IPS-NIHi7 (cell line): Measurements from ENCODE around the gene MRPS9.
A peak's percentile ranks its signal among the peaks of the same experiment; 100 is the strongest.

Source experiments
- DNase-seq: peaks from one replicate; pipeline ENCODE4 v3.0.0; 2012; ENCODE audit warnings: mixed read lengths; ENCODE audit errors: extremely low spot score

Gene MRPS9

GRCh38 chr2:105078906-105079495 is 41.1 kb downstream of the MRPS9 start:
- no peak for DNase-seq

- no peak for DNase-seq
Measured at GRCh38 chr2:105080461-105080860, 42.6 kb downstream of the MRPS9 start.

GRCh38 chr2:105081006-105081601 is 43.2 kb downstream of the MRPS9 start:
- DNase-seq: peak; percentile 63

GRCh38 chr2:105082107-105082506 is 44.2 kb downstream of the MRPS9 start:
- DNase-seq: no peak

- no peak for DNase-seq
Measured at GRCh38 chr2:105085525-105085924, 47.7 kb downstream of the MRPS9 start.

- DNase-seq: no peak
Measured at GRCh38 chr2:105087273-105087672, 49.4 kb downstream of the MRPS9 start.

GRCh38 chr2:105090091-105090490 is 52.2 kb downstream of the MRPS9 start:
- no peak for DNase-seq

- no peak for DNase-seq
Measured at GRCh38 chr2:105092797-105093196, 54.9 kb downstream of the MRPS9 start.

GRCh38 chr2:105099153-105099552 is 61.3 kb downstream of the MRPS9 start:
- DNase-seq: no peak

GRCh38 chr2:105100046-105100840 is 62.4 kb downstream of the MRPS9 start:
- no peak for DNase-seq

- DNase-seq: no peak
Measured at GRCh38 chr2:105102001-105102400, 64.1 kb downstream of the MRPS9 start.

- peak; percentile 96 for DNase-seq
Measured at GRCh38 chr2:105102963-105103421, 65.1 kb downstream of the MRPS9 start.

- DNase-seq: no peak
Measured at GRCh38 chr2:105103481-105103880, 65.6 kb downstream of the MRPS9 start.

GRCh38 chr2:105104208-105104731 is 66.4 kb downstream of the MRPS9 start:
- DNase-seq: no peak

- DNase-seq: no peak
Measured at GRCh38 chr2:105110295-105110829, 72.5 kb downstream of the MRPS9 start.

- no peak for DNase-seq
Measured at GRCh38 chr2:105111365-105112150, 73.7 kb downstream of the MRPS9 start.

GRCh38 chr2:105112345-105112744 is 74.5 kb downstream of the MRPS9 start:
- DNase-seq: no peak

GRCh38 chr2:105113616-105114291 is 75.9 kb downstream of the MRPS9 start:
- no peak for DNase-seq

GRCh38 chr2:105114551-105114950 is 76.7 kb downstream of the MRPS9 start:
- peak; percentile 65 for DNase-seq

- DNase-seq: no peak
Measured at GRCh38 chr2:105116348-105116747, 78.5 kb downstream of the MRPS9 start.

GRCh38 chr2:105117565-105117964 is 79.7 kb downstream of the MRPS9 start:
- DNase-seq: no peak
